DOHH2 (cell line): ENCODE measurements around the gene TXK.

Experiments
- EZH2phosphoT487 ChIP-seq: fragments of 200-600 bp; sonication (generic); IDR thresholded peaks from 2 replicates; pipeline ENCODE4 v1.6.1; 2017; ENCODE audit warnings: borderline replicate concordance, mild to moderate bottlenecking, antibody characterized with exemption, low read length, moderate library complexity, mixed read lengths
- TF ChIP-seq, protein P1 (sequence below): fragments of 200-600 bp; sonication (generic); IDR thresholded peaks from one replicate; pipeline ENCODE4 v1.5.1; 2014; ENCODE audit warnings: antibody characterized with exemption, mild to moderate bottlenecking, low read depth, low read length; ENCODE audit not compliant: poor library complexity, severe bottlenecking

DNA sequence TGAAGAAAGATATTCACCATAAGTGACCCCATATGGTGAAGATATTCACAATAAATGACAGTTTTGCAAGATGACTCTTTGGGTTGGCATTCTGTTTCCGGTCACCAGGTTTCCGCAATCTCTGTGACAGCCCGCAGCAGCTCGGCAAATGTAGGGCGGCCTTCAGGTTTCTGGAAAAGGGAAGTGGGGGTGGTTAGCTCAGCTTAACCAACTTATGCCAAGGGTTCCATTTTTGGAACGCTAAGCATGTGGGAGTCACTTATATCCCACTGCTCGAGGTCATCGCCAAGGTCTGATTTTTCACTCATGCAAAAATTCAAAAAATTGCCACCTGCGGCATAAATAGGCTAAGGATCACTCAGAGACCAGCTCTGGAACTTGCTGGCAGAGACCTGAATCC is 66.5 kb downstream of the TXK start:
- TF ChIP-seq, protein P1, sequence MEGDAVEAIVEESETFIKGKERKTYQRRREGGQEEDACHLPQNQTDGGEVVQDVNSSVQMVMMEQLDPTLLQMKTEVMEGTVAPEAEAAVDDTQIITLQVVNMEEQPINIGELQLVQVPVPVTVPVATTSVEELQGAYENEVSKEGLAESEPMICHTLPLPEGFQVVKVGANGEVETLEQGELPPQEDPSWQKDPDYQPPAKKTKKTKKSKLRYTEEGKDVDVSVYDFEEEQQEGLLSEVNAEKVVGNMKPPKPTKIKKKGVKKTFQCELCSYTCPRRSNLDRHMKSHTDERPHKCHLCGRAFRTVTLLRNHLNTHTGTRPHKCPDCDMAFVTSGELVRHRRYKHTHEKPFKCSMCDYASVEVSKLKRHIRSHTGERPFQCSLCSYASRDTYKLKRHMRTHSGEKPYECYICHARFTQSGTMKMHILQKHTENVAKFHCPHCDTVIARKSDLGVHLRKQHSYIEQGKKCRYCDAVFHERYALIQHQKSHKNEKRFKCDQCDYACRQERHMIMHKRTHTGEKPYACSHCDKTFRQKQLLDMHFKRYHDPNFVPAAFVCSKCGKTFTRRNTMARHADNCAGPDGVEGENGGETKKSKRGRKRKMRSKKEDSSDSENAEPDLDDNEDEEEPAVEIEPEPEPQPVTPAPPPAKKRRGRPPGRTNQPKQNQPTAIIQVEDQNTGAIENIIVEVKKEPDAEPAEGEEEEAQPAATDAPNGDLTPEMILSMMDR, result no peak
- no peak for TF ChIP-seq EZH2phosphoT487
